H9 (cell line): ENCODE results near the gene KDM1B. TPM values are rescaled to one million over a fixed set of nuclear protein-coding genes. Genes with fewer than 3 reads are reported as not detected.

ENCODE experiments used
- DNase-seq: peaks from one replicate; pipeline ENCODE4 v3.0.0-alpha.2; 2017
- H2AFZ ChIP-seq: one replicate; pipeline ENCODE4 v1.6.1; 2013; ENCODE audit warnings: mild to moderate bottlenecking, low read length, control low read depth, moderate library complexity
- H2AK5ac ChIP-seq: 2 replicates; pipeline ENCODE4 v1.6.1; 2013; ENCODE audit warnings: low read length, control low read depth, mixed read lengths; ENCODE audit not compliant: insufficient read length
- H2BK120ac ChIP-seq: one replicate; pipeline ENCODE4 v1.6.1; 2013; ENCODE audit warnings: low read depth, mild to moderate bottlenecking, low read length, control low read depth, inconsistent platforms; ENCODE audit not compliant: poor library complexity, severe bottlenecking
- H2BK12ac ChIP-seq: 2 replicates; pipeline ENCODE4 v1.6.1; 2013; ENCODE audit warnings: low read length, control low read depth, mixed read lengths, low read depth; ENCODE audit not compliant: insufficient read length
- H2BK15ac ChIP-seq: 2 replicates; pipeline ENCODE4 v1.6.1; 2013; ENCODE audit warnings: low read depth, low read length, control low read depth
- H2BK20ac ChIP-seq: one replicate; pipeline ENCODE4 v1.6.1; 2013; ENCODE audit warnings: low read depth, mild to moderate bottlenecking, low read length, control low read depth, inconsistent platforms; ENCODE audit not compliant: poor library complexity, severe bottlenecking
- H2BK5ac ChIP-seq: 2 replicates; pipeline ENCODE4 v1.6.1; 2013; ENCODE audit warnings: low read length, control low read depth, mixed read lengths; ENCODE audit not compliant: insufficient read length
- H3K14ac ChIP-seq: 2 replicates; pipeline ENCODE4 v1.6.1; 2013; ENCODE audit warnings: low read length, control low read depth; ENCODE audit not compliant: insufficient read depth
- H3K18ac ChIP-seq: 2 replicates; pipeline ENCODE4 v1.6.1; 2013; ENCODE audit warnings: low read depth, mild to moderate bottlenecking, mixed read lengths, low read length, control low read depth; ENCODE audit not compliant: insufficient read length
- H3K23ac ChIP-seq: 2 replicates; pipeline ENCODE4 v1.6.1; 2013; ENCODE audit warnings: low read length, control low read depth, mixed read lengths, low read depth; ENCODE audit not compliant: insufficient read length
- H3K23me2 ChIP-seq: 2 replicates; pipeline ENCODE4 v1.6.1; 2013; ENCODE audit warnings: low read depth, mild to moderate bottlenecking, mixed read lengths, low read length, control low read depth; ENCODE audit not compliant: insufficient read length, poor library complexity, severe bottlenecking
- H3K27ac ChIP-seq: 2 replicates; pipeline ENCODE4 v1.5.1; 2013; ENCODE audit warnings: low read length, control low read depth, mixed read lengths, low read depth; ENCODE audit not compliant: insufficient read length
- H3K27me3 ChIP-seq: 2 replicates; pipeline ENCODE4 v1.6.1; 2013; ENCODE audit warnings: low read length, control low read depth, inconsistent platforms; ENCODE audit not compliant: insufficient read depth
- H3K4ac ChIP-seq: 2 replicates; pipeline ENCODE4 v1.6.1; 2013; ENCODE audit warnings: low read depth, mild to moderate bottlenecking, control low read depth, inconsistent platforms, low read length, moderate library complexity
- H3K4me1 ChIP-seq: 2 replicates; pipeline ENCODE4 v1.6.1; 2013; ENCODE audit warnings: low read length, control low read depth, inconsistent platforms; ENCODE audit not compliant: insufficient read depth
- H3K4me2 ChIP-seq: 2 replicates; pipeline ENCODE4 v1.6.1; 2013; ENCODE audit warnings: low read length, control low read depth, mixed read lengths; ENCODE audit not compliant: insufficient read length, insufficient read depth
- H3K56ac ChIP-seq: 2 replicates; pipeline ENCODE4 v1.6.1; 2013; ENCODE audit warnings: low read depth, mild to moderate bottlenecking, mixed read lengths, low read length, control low read depth; ENCODE audit not compliant: insufficient read length
- H3K79me1 ChIP-seq: 2 replicates; pipeline ENCODE4 v1.6.1; 2013; ENCODE audit warnings: low read depth, mild to moderate bottlenecking, moderate library complexity, low read length, control low read depth, inconsistent platforms; ENCODE audit not compliant: insufficient read depth, poor library complexity, severe bottlenecking
- H3K79me2 ChIP-seq: 2 replicates; pipeline ENCODE4 v1.6.1; 2013; ENCODE audit warnings: low read length, control low read depth, inconsistent platforms; ENCODE audit not compliant: insufficient read depth
- H3K9ac ChIP-seq: 2 replicates; pipeline ENCODE4 v1.6.1; 2013; ENCODE audit warnings: low read length, control low read depth, mixed read lengths; ENCODE audit not compliant: insufficient read length; ENCODE audit errors: extremely low read depth
- H3K9me3 ChIP-seq: one replicate; pipeline ENCODE4 v1.6.1; 2013; ENCODE audit warnings: low read depth, low read length, inconsistent platforms; ENCODE audit not compliant: control insufficient read depth
- H3T11ph ChIP-seq: one replicate; pipeline ENCODE4 v1.6.1; 2013; ENCODE audit warnings: mild to moderate bottlenecking, low read length, control low read depth, inconsistent platforms
- H4K20me1 ChIP-seq: one replicate; pipeline ENCODE4 v1.6.1; 2013; ENCODE audit not compliant: control insufficient read depth, insufficient read length, insufficient read depth
- H4K5ac ChIP-seq: 2 replicates; pipeline ENCODE4 v1.6.1; 2013; ENCODE audit warnings: low read depth, mild to moderate bottlenecking, mixed read lengths, low read length, control low read depth; ENCODE audit not compliant: insufficient read length
- H4K8ac ChIP-seq: replicated peaks from 2 replicates; pipeline ENCODE4 v1.6.1; 2013; ENCODE audit warnings: low read length, control low read depth, mixed read lengths, low read depth; ENCODE audit not compliant: insufficient read length
- H4K91ac ChIP-seq: 2 replicates; pipeline ENCODE4 v1.6.1; 2013; ENCODE audit warnings: low read depth, mild to moderate bottlenecking, moderate library complexity, mixed read lengths, low read length, control low read depth; ENCODE audit not compliant: insufficient read length
- H3K27ac Mint-ChIP-seq, 3 experiments: 2 replicates in 2 of 3; 3 replicates in 1 of 3; pipeline ENCODE4 v1.8.0; 2020 to 2021; ENCODE audit warnings: mixed read lengths in 3 of 3, mild to moderate bottlenecking in 1 of 3, moderate library complexity in 1 of 3
- H3K27me3 Mint-ChIP-seq: 2 replicates; pipeline ENCODE4 v1.8.0; 2021; ENCODE audit warnings: low read depth, mild to moderate bottlenecking, moderate library complexity, mixed read lengths
- H3K36me3 Mint-ChIP-seq, 3 experiments: 2 replicates in 2 of 3; 3 replicates in 1 of 3; pipeline ENCODE4 v1.8.0; 2020 to 2021; ENCODE audit warnings: low read depth in 3 of 3, mixed read lengths in 3 of 3; ENCODE audit not compliant: insufficient read depth in 1 of 3
- H3K4me1 Mint-ChIP-seq, 2 experiments: 2 replicates each; pipeline ENCODE4 v1.8.0; 2020; ENCODE audit warnings: mixed read lengths in 2 of 2
- H3K4me3 Mint-ChIP-seq, 2 experiments: 2 replicates in 1 of 2; 3 replicates in 1 of 2; pipeline ENCODE4 v1.8.0; 2020 to 2021; ENCODE audit warnings: mild to moderate bottlenecking in 2 of 2, mixed read lengths in 2 of 2, moderate library complexity in 1 of 2
- H3K9me3 Mint-ChIP-seq, 2 experiments: 2 replicates in 1 of 2; 3 replicates in 1 of 2; pipeline ENCODE4 v1.8.0; 2020; ENCODE audit warnings: mild to moderate bottlenecking in 2 of 2, mixed read lengths in 2 of 2, moderate library complexity in 1 of 2
- WGBS: extraction: QIAGEN DNeasy Blood & Tissue Kit; methylation state at CpG from one replicate; pipeline ENCODE4 v1.1.7; 2013; ENCODE audit warnings: missing lambda C conversion rate, low lambda C conversion rate, mixed read lengths; ENCODE audit not compliant: insufficient read length; ENCODE audit errors: extremely low coverage; 5-methylcytosine and 5-hydroxymethylcytosine counted together
- total RNA-seq: library from RNA; stranded (reverse); gene quantifications from 2 replicates; pipeline ENCODE4 v1.2.1, GENCODE V29; 2021
- TF ChIP-seq, protein P1 (sequence below): fragments of 200-600 bp; sonication (generic); conservative IDR thresholded peaks from 3 replicates; pipeline ENCODE4 v1.8.0; 2021; ENCODE audit warnings: antibody characterized with exemption, mild to moderate bottlenecking

KDM1B gene
- total RNA-seq, 1 experiment from 2014 or later = 5.4 TPM

DNA sequence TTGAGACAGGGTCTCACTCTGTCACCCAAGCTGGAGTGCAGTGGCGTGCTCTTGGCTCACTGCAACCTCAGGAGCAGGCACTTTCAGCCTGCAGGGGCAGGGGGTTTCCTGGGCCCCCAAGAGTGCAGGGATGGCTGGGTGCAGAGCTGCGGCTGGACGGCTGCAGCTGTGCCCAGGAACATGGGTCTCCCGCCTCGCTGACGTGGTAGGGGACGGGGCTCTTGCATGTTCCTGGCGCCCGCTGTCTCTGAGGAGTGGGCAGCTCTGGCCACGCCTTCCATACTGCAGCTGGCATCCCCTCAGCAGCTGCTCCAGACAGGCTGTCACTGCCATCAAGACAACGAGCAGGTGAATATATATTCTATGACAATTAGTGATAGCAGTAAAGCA, 111.3 kb downstream of the KDM1B start:
- peaks cover 23% of the 10 kb centered on the region for H3K79me2 ChIP-seq
- no peak overlapping the region for H3K27ac ChIP-seq
- H2BK120ac ChIP-seq = no peak overlapping the region
- H2AK5ac ChIP-seq = no peak overlapping the region
- no peak overlapping the region for H3K4me2 ChIP-seq
- H3K4me1 ChIP-seq = peaks cover 5% of the 10 kb centered on the region; the same call in 1 of the 2 replicates
- H3K79me1 ChIP-seq = no peaks in the 10 kb centered on the region
- H4K5ac ChIP-seq = no peak overlapping the region
- DNase-seq = no peak
- H3K23ac ChIP-seq = no peak overlapping the region
- no peak overlapping the region for H3K9ac ChIP-seq
- H2BK5ac ChIP-seq = no peak overlapping the region
- no peak overlapping the region for H2BK15ac ChIP-seq
- H3K27me3 Mint-ChIP-seq = no peaks in the 10 kb centered on the region
- no peak overlapping the region for H2BK20ac ChIP-seq
- H3K4me1 Mint-ChIP-seq = peaks cover 19 to 25% of the 10 kb centered on the region in 2 experiments
- peaks cover 0 to 3% of the 10 kb centered on the region in 2 experiments; a peak in 3 of 5 replicates for H3K9me3 Mint-ChIP-seq
- H2BK12ac ChIP-seq = no peak overlapping the region
- H2AFZ ChIP-seq = no peak overlapping the region
- no peak overlapping the region for H4K8ac ChIP-seq
- peaks cover 20 to 22% (median 22%) of the 10 kb centered on the region in 3 experiments for H3K36me3 Mint-ChIP-seq
- H3K4me3 Mint-ChIP-seq = no peak overlapping the region
- no peak overlapping the region for H4K91ac ChIP-seq
- no CpG with 5 or more reads among the region's 11 CpGs for WGBS
- H3K4ac ChIP-seq = no peak overlapping the region
- no peaks in the 10 kb centered on the region for H3K9me3 ChIP-seq
- no peak overlapping the region for H3T11ph ChIP-seq
- no peak overlapping the region for H3K56ac ChIP-seq
- H3K23me2 ChIP-seq = peaks cover 15% of the 10 kb centered on the region
- no peaks in the 10 kb centered on the region for H4K20me1 ChIP-seq
- no peak overlapping the region for H3K27ac Mint-ChIP-seq
- no peak overlapping the region for H3K14ac ChIP-seq
- TF ChIP-seq, protein P1, sequence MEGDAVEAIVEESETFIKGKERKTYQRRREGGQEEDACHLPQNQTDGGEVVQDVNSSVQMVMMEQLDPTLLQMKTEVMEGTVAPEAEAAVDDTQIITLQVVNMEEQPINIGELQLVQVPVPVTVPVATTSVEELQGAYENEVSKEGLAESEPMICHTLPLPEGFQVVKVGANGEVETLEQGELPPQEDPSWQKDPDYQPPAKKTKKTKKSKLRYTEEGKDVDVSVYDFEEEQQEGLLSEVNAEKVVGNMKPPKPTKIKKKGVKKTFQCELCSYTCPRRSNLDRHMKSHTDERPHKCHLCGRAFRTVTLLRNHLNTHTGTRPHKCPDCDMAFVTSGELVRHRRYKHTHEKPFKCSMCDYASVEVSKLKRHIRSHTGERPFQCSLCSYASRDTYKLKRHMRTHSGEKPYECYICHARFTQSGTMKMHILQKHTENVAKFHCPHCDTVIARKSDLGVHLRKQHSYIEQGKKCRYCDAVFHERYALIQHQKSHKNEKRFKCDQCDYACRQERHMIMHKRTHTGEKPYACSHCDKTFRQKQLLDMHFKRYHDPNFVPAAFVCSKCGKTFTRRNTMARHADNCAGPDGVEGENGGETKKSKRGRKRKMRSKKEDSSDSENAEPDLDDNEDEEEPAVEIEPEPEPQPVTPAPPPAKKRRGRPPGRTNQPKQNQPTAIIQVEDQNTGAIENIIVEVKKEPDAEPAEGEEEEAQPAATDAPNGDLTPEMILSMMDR = no peak
- no peaks in the 10 kb centered on the region for H3K27me3 ChIP-seq
- no peak overlapping the region for H3K18ac ChIP-seq
